Ishikawa (cell line): ENCODE data around the gene CTPS2.

ENCODE experiments used
- CEBPB ChIP-seq: IDR thresholded peaks from 2 replicates; pipeline ENCODE4 v1.6.1; 2012
- EP300 ChIP-seq: IDR thresholded peaks from 2 replicates; pipeline ENCODE4 v1.6.1; 2012; ENCODE audit warnings: borderline replicate concordance
- FOXM1 ChIP-seq: IDR thresholded peaks from 2 replicates; pipeline ENCODE4 v1.6.1; 2012; ENCODE audit warnings: low read depth, borderline replicate concordance
- RAD21 ChIP-seq: IDR thresholded peaks from 2 replicates; pipeline ENCODE4 v1.6.1; 2012; ENCODE audit warnings: low read depth
- REST ChIP-seq: IDR thresholded peaks from 2 replicates; pipeline ENCODE4 v1.6.1; 2012; ENCODE audit warnings: low read depth, mild to moderate bottlenecking
- TAF1 ChIP-seq: IDR thresholded peaks from 2 replicates; pipeline ENCODE4 v1.6.1; 2012; ENCODE audit warnings: low read depth, mild to moderate bottlenecking
- TEAD4 ChIP-seq: IDR thresholded peaks from 2 replicates; pipeline ENCODE4 v1.6.1; 2012
- YY1 ChIP-seq: IDR thresholded peaks from 2 replicates; pipeline ENCODE4 v1.6.1; 2012; ENCODE audit warnings: low read depth
- ZBTB7A ChIP-seq: IDR thresholded peaks from 2 replicates; pipeline ENCODE4 v1.6.1; 2012; ENCODE audit warnings: low read depth

DNA sequence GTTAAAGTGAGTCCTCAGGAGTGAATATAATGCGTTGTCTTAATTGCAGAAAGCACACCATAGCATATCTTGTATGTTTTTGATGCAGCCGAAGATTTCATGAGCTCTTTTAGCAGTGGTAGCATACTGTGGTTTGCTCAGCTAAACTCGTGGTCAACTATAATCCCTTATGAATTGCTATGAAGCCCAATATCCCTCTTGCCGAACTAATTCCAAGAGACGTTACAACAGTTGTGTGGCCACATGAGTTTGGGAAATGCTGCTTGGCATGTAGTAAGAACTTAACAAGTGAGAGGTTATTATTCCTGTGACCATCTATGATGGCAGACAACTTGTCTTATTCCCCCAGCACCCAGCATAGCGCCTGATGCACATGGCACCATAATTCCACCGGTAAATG, 37.7 kb upstream of the CTPS2 start:
- no peak for TF ChIP-seq EP300
- TF ChIP-seq ZBTB7A: no peak
- TF ChIP-seq CEBPB: no peak
- no peak for TF ChIP-seq RAD21
- no peak for TF ChIP-seq REST
- TF ChIP-seq FOXM1: no peak
- TF ChIP-seq YY1: no peak
- no peak for TF ChIP-seq TAF1
- TF ChIP-seq TEAD4: no peak
